ENCODE data around the gene GNAI3.
A peak's percentile ranks its signal among the peaks of the same experiment; 100 is the strongest.

The GNAI3 gene

DNA sequence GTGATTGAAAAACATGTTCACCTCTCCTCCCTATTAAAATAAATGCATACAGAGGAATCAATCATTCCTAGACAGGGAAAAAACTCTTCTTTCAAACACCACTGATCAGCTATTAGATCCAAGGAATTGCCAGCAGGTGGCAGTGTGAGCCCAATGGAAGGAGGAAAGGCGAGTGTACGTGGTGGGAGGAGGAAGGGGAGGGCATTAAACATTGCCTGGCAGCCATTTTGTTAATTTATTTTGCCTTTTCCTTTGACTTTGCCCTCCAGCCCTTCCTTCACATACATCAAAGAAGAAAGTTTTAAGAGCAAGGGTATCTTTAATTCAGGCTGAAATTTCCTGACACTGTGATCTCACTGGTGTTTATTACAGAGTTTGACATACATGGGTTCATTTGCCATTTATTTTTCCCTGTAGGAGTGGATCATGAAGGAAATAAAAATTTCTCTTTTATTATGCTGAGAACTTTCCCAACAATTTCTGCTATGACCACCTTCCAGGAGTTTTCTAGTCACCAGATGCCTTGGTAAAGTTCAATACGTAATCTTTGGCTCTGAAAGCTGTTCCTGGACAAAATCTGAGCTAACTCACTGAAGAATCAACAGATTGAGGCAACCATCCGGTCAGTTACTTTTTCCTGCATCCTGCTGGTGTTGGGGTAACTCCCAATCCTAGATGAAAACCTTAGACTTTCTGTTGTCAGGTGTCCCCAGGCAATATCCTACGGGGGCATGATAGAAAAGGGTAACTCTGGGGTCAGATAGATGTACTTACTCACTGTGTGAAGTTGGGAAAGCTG, 1.9 kb upstream of the GNAI3 start:
- peak; percentile 71 for DNase-seq (ENCODE audit: low read depth, low spot score)

GRCh38 chr1:109547463-109548320, 723 bp upstream of the GNAI3 start:
- no peak for DNase-seq (ENCODE audit: low read depth, low spot score)

DNA sequence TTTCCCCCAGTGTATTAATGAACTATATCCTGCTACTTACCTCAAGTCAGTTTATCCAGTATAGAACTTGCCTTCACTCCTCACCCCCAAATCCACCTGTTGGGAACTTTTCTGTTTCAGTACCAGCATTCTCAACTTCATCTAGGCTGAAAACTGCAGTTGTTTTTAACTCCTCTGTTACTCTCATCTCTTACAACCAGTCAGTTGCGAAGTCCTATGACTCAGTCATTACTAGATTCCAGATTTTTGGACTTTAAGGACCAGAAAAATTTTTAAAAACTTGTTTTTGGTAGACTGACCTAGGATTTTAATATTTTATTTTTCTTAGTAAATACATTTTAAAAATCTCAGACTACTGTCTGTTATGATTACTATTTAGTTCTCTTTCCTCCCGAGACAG, 8.1 kb downstream of the GNAI3 start:
- DNase-seq (ENCODE audit: low read depth, low spot score), result no peak

- no peak for DNase-seq (ENCODE audit: low read depth, low spot score)
Observed at GRCh38 chr1:109557520-109557919, 9.1 kb downstream of the GNAI3 start.

GRCh38 chr1:109559995-109560394, 11.6 kb downstream of the GNAI3 start:
- DNase-seq (ENCODE audit: low read depth, low spot score), result no peak

DNA sequence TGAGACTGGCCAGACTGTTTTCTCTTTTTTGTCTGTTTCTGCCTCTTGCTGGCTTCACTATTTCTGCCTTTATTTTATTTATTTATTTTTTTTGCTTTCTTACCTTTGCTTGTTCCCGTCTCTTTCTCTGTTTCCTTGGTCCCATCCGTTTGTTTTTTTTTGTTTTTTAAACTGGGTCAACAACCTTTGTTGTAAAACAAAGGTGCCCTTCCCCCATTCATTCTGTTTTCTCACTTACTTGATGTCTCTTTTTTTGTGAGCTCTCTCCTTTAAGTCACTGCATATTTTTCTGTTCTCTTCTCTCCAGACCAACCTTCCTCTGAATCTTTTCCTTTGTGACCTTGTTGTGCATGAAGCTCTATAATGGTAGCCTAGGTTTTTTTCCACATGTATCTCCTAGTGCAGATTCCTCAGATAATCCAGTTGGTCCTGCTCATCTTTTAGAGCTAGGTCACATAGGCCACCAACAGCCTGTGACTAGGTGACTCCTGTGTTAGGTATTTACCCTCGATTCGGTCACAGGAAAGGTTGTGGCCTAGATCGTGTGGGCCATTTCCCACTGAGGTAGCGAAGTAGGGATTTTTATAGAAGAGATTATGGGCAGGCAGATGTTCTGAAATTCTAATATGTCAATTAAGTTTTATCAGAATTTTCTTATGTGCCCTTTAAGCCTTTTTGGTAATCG, 15.9 kb downstream of the GNAI3 start:
- no peak for DNase-seq (ENCODE audit: low read depth, low spot score)

DNA sequence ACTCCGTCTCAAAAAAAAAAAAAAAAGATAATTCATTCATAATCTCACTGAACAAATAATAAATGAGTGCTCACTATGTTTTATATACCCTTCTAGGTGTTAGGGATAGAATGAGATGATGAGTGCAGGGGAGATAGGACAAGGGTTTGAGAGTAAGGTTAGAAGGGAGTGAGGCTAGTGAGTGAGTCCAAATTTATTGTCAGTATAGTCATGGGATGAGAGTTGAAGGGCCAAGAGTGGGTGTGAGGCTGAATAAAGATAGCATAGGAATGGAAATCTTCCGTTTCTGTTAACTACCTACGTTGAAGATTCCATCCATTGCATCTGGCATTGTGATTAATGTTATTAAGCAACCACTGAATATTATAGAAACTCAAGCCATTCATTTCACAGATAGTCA, 16.8 kb downstream of the GNAI3 start:
- no peak for DNase-seq (ENCODE audit: low read depth, low spot score)

- no peak for DNase-seq (ENCODE audit: low read depth, low spot score)
Observed at GRCh38 chr1:109566982-109567381, 18.6 kb downstream of the GNAI3 start.

DNA sequence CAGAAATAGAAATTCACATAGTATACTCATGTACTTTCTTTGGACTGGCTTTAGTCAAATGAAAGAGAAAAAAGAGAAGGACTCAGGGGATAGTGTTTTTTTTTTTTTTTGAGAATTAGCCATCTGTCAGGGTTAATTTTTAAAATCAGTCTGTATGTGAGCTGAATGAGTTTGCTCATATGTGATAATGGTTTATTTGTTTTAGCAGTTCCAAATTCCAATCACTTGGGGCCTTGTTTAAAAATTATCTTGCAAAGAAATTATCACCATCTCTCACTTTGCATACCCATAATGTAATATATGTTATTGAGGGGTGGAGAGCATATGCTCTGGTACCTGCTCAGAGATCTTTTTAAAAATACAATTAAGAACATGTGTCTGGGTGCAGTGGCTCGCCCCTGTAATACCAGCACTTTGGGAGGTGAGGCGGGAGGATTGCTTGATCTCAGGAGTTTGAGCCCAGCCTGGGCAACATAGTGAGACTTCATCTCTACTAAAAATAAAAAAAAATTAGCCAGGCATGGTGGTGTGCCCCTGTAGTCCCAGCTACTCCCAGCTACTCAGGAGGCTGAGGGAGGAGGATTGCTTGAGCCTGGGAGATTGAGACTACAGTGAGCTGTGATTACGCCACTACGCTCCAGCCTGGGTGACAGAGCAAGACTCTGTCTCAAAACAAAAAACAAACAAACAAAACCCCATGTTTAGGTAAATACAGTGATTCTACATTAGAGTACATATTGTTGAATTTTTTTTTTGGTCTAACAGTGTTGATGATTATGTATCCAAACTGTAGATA, 19.7 kb downstream of the GNAI3 start:
- no peak for DNase-seq (ENCODE audit: low read depth, low spot score)

DNA sequence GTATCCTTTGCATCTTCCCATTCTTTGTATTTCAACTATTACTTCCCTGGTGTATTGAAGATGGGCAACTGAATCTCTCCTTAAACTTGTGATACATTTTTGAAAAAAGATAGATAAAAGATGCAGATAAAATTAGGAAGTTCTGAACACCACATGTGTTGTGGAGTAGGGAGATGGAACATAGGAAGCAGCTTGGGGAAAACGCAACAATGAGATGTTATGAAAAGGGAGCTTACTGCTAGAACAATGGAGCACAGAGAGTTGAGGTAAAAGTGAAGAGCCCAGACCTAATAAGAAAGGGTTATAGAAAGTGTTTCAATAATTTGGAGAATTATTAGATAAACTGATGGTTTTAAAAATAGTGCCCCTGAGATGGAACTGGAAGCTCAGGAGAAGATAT, 20.9 kb downstream of the GNAI3 start:
- no peak for DNase-seq (ENCODE audit: low read depth, low spot score)

DNA sequence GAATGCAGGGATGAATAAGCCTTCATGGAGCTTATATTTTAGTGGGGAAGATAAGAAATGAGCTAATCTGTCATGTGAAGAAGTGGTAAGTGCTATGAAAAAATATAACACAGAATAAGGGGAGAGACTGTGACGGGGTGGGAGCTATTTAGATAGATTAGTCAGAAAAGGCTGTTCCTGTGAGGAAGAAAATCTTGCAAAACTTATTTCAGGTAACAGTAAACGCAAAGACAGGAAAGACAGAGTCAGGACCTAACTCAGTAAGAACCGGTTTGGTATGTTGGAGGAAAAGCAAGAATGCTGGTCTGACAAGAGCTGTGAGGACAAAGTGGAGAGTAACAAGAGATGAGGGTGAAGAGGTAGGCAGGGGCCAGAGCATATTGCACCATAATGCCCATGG, 22.0 kb downstream of the GNAI3 start:
- no peak for DNase-seq (ENCODE audit: low read depth, low spot score)

DNA sequence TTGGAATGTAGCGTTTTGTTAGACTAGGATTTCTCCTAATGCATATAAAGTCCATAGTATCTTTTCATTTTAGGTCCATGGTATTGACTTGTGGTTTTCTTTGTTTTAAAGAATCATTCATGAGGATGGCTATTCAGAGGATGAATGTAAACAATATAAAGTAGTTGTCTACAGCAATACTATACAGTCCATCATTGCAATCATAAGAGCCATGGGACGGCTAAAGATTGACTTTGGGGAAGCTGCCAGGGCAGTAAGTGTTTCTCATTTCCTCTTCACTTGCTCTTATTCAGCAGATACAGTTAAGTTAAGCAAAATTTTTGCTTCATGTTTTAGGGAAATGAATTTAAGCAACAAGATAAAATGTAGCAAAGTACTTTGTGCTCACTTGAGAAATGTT, 25.4 kb downstream of the GNAI3 start:
- DNase-seq (ENCODE audit: low read depth, low spot score), result no peak

DNA sequence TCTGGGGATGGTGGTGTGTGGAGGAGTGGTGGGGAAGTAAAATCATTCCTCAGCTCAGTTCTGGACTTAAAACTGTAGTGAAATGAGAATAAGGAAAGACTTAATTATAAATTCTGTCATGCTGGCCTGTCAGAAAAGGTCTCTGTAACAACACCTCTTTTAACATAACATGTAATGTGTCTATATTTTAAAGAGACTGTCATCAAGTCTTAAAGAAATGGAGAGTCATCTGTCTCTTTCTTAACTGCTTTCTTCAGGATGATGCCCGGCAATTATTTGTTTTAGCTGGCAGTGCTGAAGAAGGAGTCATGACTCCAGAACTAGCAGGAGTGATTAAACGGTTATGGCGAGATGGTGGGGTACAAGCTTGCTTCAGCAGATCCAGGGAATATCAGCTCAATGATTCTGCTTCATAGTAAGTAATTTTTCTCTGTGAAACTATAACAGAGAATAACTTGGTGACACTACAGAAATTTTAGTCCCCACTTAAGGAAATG, 30.6 kb downstream of the GNAI3 start:
- DNase-seq (ENCODE audit: low read depth, low spot score), result no peak

DNA sequence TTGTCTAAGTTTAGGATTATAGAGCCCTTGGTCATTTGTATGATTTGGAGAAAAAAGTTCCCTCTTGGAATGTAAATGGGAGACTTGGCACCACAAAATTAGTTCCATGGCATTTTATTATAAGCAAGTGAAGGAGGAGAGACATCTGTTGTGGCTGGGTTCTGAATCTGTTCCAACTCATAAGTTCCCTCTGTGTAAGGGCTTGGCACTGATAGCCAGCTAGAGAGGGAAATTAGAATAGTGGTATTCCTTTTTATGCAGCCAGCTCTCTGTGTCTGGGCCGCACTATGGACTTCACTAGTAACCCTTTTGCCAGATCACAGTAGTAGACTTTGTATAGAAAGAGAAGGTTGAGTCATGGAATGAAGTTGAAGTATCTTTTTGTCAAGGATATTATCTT, 31.1 kb downstream of the GNAI3 start:
- no peak for DNase-seq (ENCODE audit: low read depth, low spot score)

- no peak for DNase-seq (ENCODE audit: low read depth, low spot score)
Observed at GRCh38 chr1:109582021-109582420, 33.6 kb downstream of the GNAI3 start.

DNA sequence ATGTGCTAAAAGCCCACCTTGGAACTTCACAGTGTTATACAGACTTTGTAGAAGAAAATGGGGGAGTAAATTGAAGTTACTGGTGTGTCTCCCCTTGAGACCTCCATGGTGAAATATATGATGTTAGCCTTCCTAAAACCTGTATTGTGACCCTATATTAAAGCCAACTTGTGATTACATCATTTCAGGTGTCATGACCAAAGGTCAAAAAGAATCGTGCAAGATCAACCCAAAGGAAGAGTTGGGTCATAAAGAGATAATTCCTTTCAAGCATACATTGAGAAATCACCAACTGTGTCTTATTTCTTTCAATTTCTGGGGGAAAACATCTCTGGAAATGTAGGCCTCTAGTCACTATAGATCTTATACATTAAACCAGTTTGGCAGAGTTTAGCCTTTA, 36.4 kb downstream of the GNAI3 start:
- no peak for DNase-seq (ENCODE audit: low read depth, low spot score)

- no peak for DNase-seq (ENCODE audit: low read depth, low spot score)
Observed at GRCh38 chr1:109586055-109586454, 37.6 kb downstream of the GNAI3 start.

DNA sequence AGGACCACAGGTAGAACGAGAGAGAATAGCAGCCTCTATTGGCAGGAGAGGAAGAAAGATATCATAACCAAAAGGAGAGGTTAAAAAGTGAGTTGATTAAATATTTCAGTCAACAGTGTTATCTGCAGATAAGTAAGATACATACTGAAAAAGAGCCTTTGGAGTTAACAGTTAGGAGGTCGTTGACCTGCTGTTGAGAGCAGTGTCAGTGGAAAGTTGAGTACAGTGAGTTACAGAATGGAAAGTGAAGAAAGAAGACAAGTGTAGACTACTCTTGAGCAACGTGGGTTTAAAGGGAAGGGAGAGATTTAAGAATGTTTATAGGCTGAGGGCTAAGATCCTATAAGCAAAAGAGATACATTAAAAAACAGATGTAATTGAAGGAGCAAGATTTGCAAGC, 40.8 kb downstream of the GNAI3 start:
- DNase-seq (ENCODE audit: low read depth, low spot score), result no peak

DNA sequence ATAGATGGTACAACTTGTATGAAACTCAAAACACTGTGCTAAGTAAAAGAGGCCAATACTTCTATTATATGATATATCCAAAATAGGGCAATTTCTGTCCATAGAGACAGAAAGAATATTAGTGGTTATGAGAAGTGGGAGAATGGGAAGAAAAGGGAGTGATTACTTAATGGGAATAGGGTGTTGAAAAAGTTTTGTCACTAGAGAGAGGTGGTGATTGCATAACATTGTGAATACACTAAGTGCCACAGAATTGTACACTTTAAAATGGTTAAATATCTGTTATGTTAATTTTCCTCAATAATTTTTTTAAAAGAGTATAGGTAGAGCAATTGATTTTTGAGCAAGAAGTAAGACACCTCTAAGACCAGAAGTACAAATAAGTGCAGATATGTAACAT, 41.3 kb downstream of the GNAI3 start:
- DNase-seq (ENCODE audit: low read depth, low spot score), result no peak

GRCh38 chr1:109592916-109593315, 44.5 kb downstream of the GNAI3 start:
- no peak for DNase-seq (ENCODE audit: low read depth, low spot score)

DNA sequence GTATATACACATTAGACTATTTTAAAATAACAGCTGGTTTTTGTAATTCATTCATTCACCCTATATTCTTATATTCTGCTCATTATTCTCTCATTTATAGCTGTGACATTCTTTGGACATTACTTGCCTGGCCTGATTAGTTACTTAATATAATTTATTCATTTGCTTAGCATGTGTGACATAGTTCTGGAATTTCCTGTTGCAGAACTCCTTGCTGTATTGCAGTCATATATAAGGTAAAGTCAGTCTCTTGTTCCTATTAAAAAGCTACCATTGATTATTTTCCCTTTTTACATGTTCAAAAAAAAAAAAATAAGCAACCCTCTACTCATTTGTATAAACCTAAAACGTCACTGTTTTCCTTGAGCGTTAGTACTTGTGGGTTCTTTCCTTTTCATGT, 47.1 kb downstream of the GNAI3 start:
- no peak for DNase-seq (ENCODE audit: low read depth, low spot score)

Measured in smooth muscle cell of the brain vasculature (primary cell).